Neural cell (in vitro differentiated cells): ENCODE measurements around the gene NCF1. TPM values are rescaled to one million over a fixed set of nuclear protein-coding genes. Genes with fewer than 3 reads are reported as not detected.
"Not testable (repeated sequence)": the region's sequence is repeated elsewhere in the genome, so short reads cannot be mapped to it uniquely, and the experiment has no call there.

ENCODE experiments used
- H2AFZ ChIP-seq: fragments of 200-600, 300-800 bp; sonication (generic), shearing (Covaris generic); 2 replicates; pipeline ENCODE4 v1.6.0; 2014; ENCODE audit warnings: low read depth, mild to moderate bottlenecking, antibody characterized with exemption, low read length, moderate library complexity
- H3F3A ChIP-seq: fragments of 200-600 bp; shearing (Covaris generic); 2 replicates; pipeline ENCODE4 v1.6.1; 2016; ENCODE audit warnings: mild to moderate bottlenecking, moderate library complexity, mixed read lengths, antibody characterized with exemption, low read length; ENCODE audit not compliant: insufficient read depth, poor library complexity, severe bottlenecking
- H3K27ac ChIP-seq: fragments of 200-600, 300-800 bp; sonication (generic), shearing (Covaris generic); 2 replicates; pipeline ENCODE4 v1.5.1; 2014; ENCODE audit warnings: mild to moderate bottlenecking, low read length, moderate library complexity
- H3K27me3 ChIP-seq: fragments of 300-800, 200-600 bp; sonication (generic), shearing (Covaris generic); 2 replicates; pipeline ENCODE4 v1.6.0; 2014; ENCODE audit warnings: mild to moderate bottlenecking, low read depth, low read length, moderate library complexity; ENCODE audit not compliant: insufficient read depth
- H3K36me3 ChIP-seq: fragments of 300-800, 200-600 bp; sonication (generic), shearing (Covaris generic); 2 replicates; pipeline ENCODE4 v1.5.1; 2014; ENCODE audit warnings: mild to moderate bottlenecking, antibody characterized with exemption, low read length, moderate library complexity; ENCODE audit not compliant: insufficient read depth
- H3K4me2 ChIP-seq: fragments of 300-800, 200-600 bp; sonication (generic), shearing (Covaris generic); 2 replicates; pipeline ENCODE4 v1.6.0; 2014; ENCODE audit warnings: mild to moderate bottlenecking, low read length
- H3K4me3 ChIP-seq: fragments of 300-800, 200-600 bp; sonication (generic), shearing (Covaris generic); 2 replicates; pipeline ENCODE4 v1.5.1; 2014; ENCODE audit warnings: mild to moderate bottlenecking, low read length, moderate library complexity
- H3K79me2 ChIP-seq: fragments of 200-600 bp; shearing (Covaris generic); replicated peaks from 2 replicates; pipeline ENCODE4 v1.6.0; 2014; ENCODE audit warnings: mild to moderate bottlenecking, low read length, moderate library complexity; ENCODE audit not compliant: insufficient read depth
- H3K9ac ChIP-seq: fragments of 300-800, 200-600 bp; sonication (generic), shearing (Covaris generic); 2 replicates; pipeline ENCODE4 v1.6.1; 2016; ENCODE audit warnings: mild to moderate bottlenecking, low read length, mixed read lengths
- H3K9me2 ChIP-seq: fragments of 200-600 bp; shearing (Covaris generic); 2 replicates; pipeline ENCODE4 v1.6.1; 2016; ENCODE audit warnings: mild to moderate bottlenecking, low read length, mixed read lengths; ENCODE audit not compliant: insufficient read depth
- H3K9me3 ChIP-seq: fragments of 200-600, 300-800 bp; sonication (generic), shearing (Covaris generic); 2 replicates; pipeline ENCODE4 v1.6.1; 2016; ENCODE audit warnings: mild to moderate bottlenecking, mixed run types, low read length, moderate library complexity, mixed read lengths
- H4K20me1 ChIP-seq: fragments of 200-600 bp; shearing (Covaris generic); 2 replicates; pipeline ENCODE4 v1.6.1; 2016; ENCODE audit warnings: mild to moderate bottlenecking, mixed run types; ENCODE audit not compliant: insufficient read depth
- polyA plus RNA-seq: library from polyadenylated mRNA; depleted of rRNA; stranded (reverse); fragments of >200 nt; gene quantifications from 2 replicates; pipeline ENCODE4 v1.2.3, GENCODE V29; 2014

Gene NCF1
- polyA plus RNA-seq, 1 donor from 2014 or later = not detected

GRCh38 chr7:74743936-74744557 is 29.8 kb upstream of the NCF1 start:
- H3K36me3 ChIP-seq, H3F3A ChIP-seq, H3K27ac ChIP-seq, H3K4me2 ChIP-seq, H2AFZ ChIP-seq, H3K27me3 ChIP-seq, H3K9ac ChIP-seq, H3K79me2 ChIP-seq, H3K4me3 ChIP-seq, H4K20me1 ChIP-seq, H3K9me2 ChIP-seq, H3K9me3 ChIP-seq: not testable (repeated sequence)

- not testable (repeated sequence) for H3K4me2 ChIP-seq, H3F3A ChIP-seq, H3K27me3 ChIP-seq, H3K9me3 ChIP-seq, H4K20me1 ChIP-seq, H3K4me3 ChIP-seq, H3K79me2 ChIP-seq, H3K9ac ChIP-seq, H3K9me2 ChIP-seq, H3K36me3 ChIP-seq, H2AFZ ChIP-seq, H3K27ac ChIP-seq
Measured at GRCh38 chr7:74753921-74754482, 19.8 kb upstream of the NCF1 start.

GRCh38 chr7:74756673-74757072 is 17.1 kb upstream of the NCF1 start:
- not testable (repeated sequence) for H3K27me3 ChIP-seq, H3K9ac ChIP-seq, H3K4me2 ChIP-seq, H2AFZ ChIP-seq, H4K20me1 ChIP-seq, H3K36me3 ChIP-seq, H3K9me2 ChIP-seq, H3F3A ChIP-seq, H3K27ac ChIP-seq, H3K79me2 ChIP-seq, H3K9me3 ChIP-seq, H3K4me3 ChIP-seq

- H3K9ac ChIP-seq, H3K9me2 ChIP-seq, H3K4me2 ChIP-seq, H3K79me2 ChIP-seq, H3K27me3 ChIP-seq, H4K20me1 ChIP-seq, H3K27ac ChIP-seq, H3K4me3 ChIP-seq, H2AFZ ChIP-seq, H3K9me3 ChIP-seq, H3F3A ChIP-seq, H3K36me3 ChIP-seq: not testable (repeated sequence)
Measured at GRCh38 chr7:74758268-74758667, 15.5 kb upstream of the NCF1 start.

- H3K27ac ChIP-seq = not testable (repeated sequence)
Measured at GRCh38 chr7:74758982-74759381, 14.8 kb upstream of the NCF1 start.

GRCh38 chr7:74765205-74765918 is 8.4 kb upstream of the NCF1 start:
- not testable (repeated sequence) for H3K79me2 ChIP-seq, H3K9me2 ChIP-seq, H3K9me3 ChIP-seq, H3K27me3 ChIP-seq, H2AFZ ChIP-seq, H3K9ac ChIP-seq, H3K36me3 ChIP-seq, H4K20me1 ChIP-seq, H3K4me2 ChIP-seq, H3K27ac ChIP-seq, H3K4me3 ChIP-seq, H3F3A ChIP-seq

More at GRCh38 chr7:74758982-74759381, 14.8 kb upstream of the NCF1 start:
- H3K27me3 ChIP-seq, H3F3A ChIP-seq, H3K9ac ChIP-seq, H4K20me1 ChIP-seq, H3K4me3 ChIP-seq, H3K9me2 ChIP-seq, H2AFZ ChIP-seq, H3K36me3 ChIP-seq, H3K9me3 ChIP-seq, H3K79me2 ChIP-seq, H3K4me2 ChIP-seq: not testable (repeated sequence)

- H3K27me3 ChIP-seq, H3K79me2 ChIP-seq, H4K20me1 ChIP-seq, H3K9me2 ChIP-seq, H3K9ac ChIP-seq, H3K36me3 ChIP-seq, H3F3A ChIP-seq, H3K4me2 ChIP-seq, H2AFZ ChIP-seq, H3K27ac ChIP-seq, H3K4me3 ChIP-seq, H3K9me3 ChIP-seq: not testable (repeated sequence)
Measured at GRCh38 chr7:74766509-74766908, 7.3 kb upstream of the NCF1 start.

- not testable (repeated sequence) for H3K4me3 ChIP-seq, H3K4me2 ChIP-seq, H3F3A ChIP-seq, H3K27ac ChIP-seq, H3K79me2 ChIP-seq, H3K36me3 ChIP-seq, H3K9ac ChIP-seq, H3K9me2 ChIP-seq, H3K27me3 ChIP-seq, H4K20me1 ChIP-seq, H2AFZ ChIP-seq, H3K9me3 ChIP-seq
Measured at GRCh38 chr7:74766991-74767390, 6.8 kb upstream of the NCF1 start.
